Measurements from ENCODE around the gene CPVL.
"Not testable (repeated sequence)": the region's sequence is repeated elsewhere in the genome, so short reads cannot be mapped to it uniquely, and the experiment has no call there.

The CPVL gene

GRCh38 chr7:29120955-29121354, 25.4 kb downstream of the CPVL start:
- Histone ChIP-seq H3K9ac (ENCODE audit: low read length in 2 of 2) (no peak overlapping the region), H3K27me3 (ENCODE audit: control insufficient read depth in 1 of 2, insufficient read depth in 2 of 2, low read length in 2 of 2) (no peaks in the 10 kb centered on the region), H3K27ac (ENCODE audit: low read length) (no peak overlapping the region), H3K4me1 (ENCODE audit: control insufficient read depth, insufficient read depth, low read length) (no peaks in the 10 kb centered on the region), H3K4me3 (ENCODE audit: low read length in 2 of 2) (no peak overlapping the region), H3K36me3 (ENCODE audit: control insufficient read depth in 2 of 2, insufficient read depth in 2 of 2, low read length in 2 of 2) (no peaks in the 10 kb centered on the region), H3K9me3 (ENCODE audit: control insufficient read depth in 2 of 2, low read length in 2 of 2) (no peaks in the 10 kb centered on the region)

- no peak overlapping the region for H3K27ac ChIP-seq (ENCODE audit: low read length)
These were observed 26.8 kb downstream of the CPVL start for GRCh38 chr7:29119538-29119937.

GRCh38 chr7:29116361-29117200, 29.8 kb downstream of the CPVL start:
- Histone ChIP-seq H3K9ac (ENCODE audit: low read length in 2 of 2) (no peak overlapping the region), H3K4me1 (ENCODE audit: control insufficient read depth, insufficient read depth, low read length) (no peaks in the 10 kb centered on the region), H3K9me3 (ENCODE audit: control insufficient read depth in 2 of 2, low read length in 2 of 2) (no peaks in the 10 kb centered on the region), H3K36me3 (ENCODE audit: control insufficient read depth in 2 of 2, insufficient read depth in 2 of 2, low read length in 2 of 2) (no peaks in the 10 kb centered on the region), H3K27ac (ENCODE audit: low read length) (no peak overlapping the region), H3K4me3 (ENCODE audit: low read length in 2 of 2) (no peak overlapping the region), H3K27me3 (ENCODE audit: control insufficient read depth in 1 of 2, insufficient read depth in 2 of 2, low read length in 2 of 2) (peaks cover 0 to 2% of the 10 kb centered on the region in 2 donors)

More at GRCh38 chr7:29119538-29119937, 26.8 kb downstream of the CPVL start:
- no peaks in the 10 kb centered on the region for H3K36me3 ChIP-seq (ENCODE audit: control insufficient read depth in 2 of 2, insufficient read depth in 2 of 2, low read length in 2 of 2)
- no peaks in the 10 kb centered on the region for H3K4me1 ChIP-seq (ENCODE audit: control insufficient read depth, insufficient read depth, low read length)
- H3K9ac ChIP-seq (ENCODE audit: low read length in 2 of 2): no peak overlapping the region
- no peaks in the 10 kb centered on the region for H3K9me3 ChIP-seq (ENCODE audit: control insufficient read depth in 2 of 2, low read length in 2 of 2)
- H3K4me3 ChIP-seq (ENCODE audit: low read length in 2 of 2): no peak overlapping the region
- H3K27me3 ChIP-seq (ENCODE audit: control insufficient read depth in 1 of 2, insufficient read depth in 2 of 2, low read length in 2 of 2): no peaks in the 10 kb centered on the region

- Histone ChIP-seq H3K27ac (ENCODE audit: low read length) (no peak overlapping the region), H3K4me1 (ENCODE audit: control insufficient read depth, insufficient read depth, low read length) (no peaks in the 10 kb centered on the region), H3K9ac (ENCODE audit: low read length in 2 of 2) (no peak overlapping the region), H3K36me3 (ENCODE audit: control insufficient read depth in 2 of 2, insufficient read depth in 2 of 2, low read length in 2 of 2) (no peaks in the 10 kb centered on the region), H3K9me3 (ENCODE audit: control insufficient read depth in 2 of 2, low read length in 2 of 2) (peaks cover 0 to under 1% of the 10 kb centered on the region in 2 donors), H3K4me3 (ENCODE audit: low read length in 2 of 2) (no peak overlapping the region), H3K27me3 (ENCODE audit: control insufficient read depth in 1 of 2, insufficient read depth in 2 of 2, low read length in 2 of 2) (peaks cover 0 to 2% of the 10 kb centered on the region in 2 donors)
These were observed 30.6 kb downstream of the CPVL start for GRCh38 chr7:29115753-29116152.

DNA sequence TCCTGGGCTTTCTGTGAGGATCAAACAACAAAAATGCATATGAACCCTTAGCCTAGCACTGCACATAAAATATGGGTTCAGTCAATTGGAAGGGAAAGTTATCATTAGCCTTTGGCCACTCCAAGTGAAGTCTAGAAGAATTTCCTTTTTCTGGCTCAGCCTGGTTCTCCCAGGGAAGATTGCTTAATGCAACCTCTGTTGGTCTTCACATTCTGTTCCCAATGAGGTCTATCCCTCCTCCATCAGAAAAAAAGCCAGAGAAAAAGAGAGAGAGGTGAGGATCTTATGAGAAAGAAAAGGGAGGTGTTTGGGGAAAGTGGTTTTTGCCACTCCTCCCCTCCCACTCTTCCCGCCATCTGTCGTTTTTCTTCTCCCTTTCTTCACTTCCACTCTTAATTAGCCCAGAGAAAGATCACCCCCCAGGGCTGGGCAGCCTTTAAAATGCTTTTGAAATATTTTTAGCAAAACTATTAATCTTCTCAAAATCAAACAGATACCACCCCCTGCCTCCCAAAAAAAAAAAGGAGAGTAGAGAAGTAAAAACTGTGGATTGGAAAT, 31.1 kb downstream of the CPVL start:
- H3K36me3 ChIP-seq (ENCODE audit: control insufficient read depth in 2 of 2, insufficient read depth in 2 of 2, low read length in 2 of 2): no peaks in the 10 kb centered on the region
- H3K9ac ChIP-seq (ENCODE audit: low read length in 2 of 2): no peak overlapping the region
- H3K4me1 ChIP-seq (ENCODE audit: control insufficient read depth, insufficient read depth, low read length): no peaks in the 10 kb centered on the region
- H3K27me3 ChIP-seq (ENCODE audit: control insufficient read depth in 1 of 2, insufficient read depth in 2 of 2, low read length in 2 of 2): peaks cover 0 to 2% of the 10 kb centered on the region in 2 donors
- H3K4me3 ChIP-seq (ENCODE audit: low read length in 2 of 2): no peak overlapping the region
- H3K9me3 ChIP-seq (ENCODE audit: control insufficient read depth in 2 of 2, low read length in 2 of 2): peaks cover 0 to 2% of the 10 kb centered on the region in 2 donors
- no peak overlapping the region for H3K27ac ChIP-seq (ENCODE audit: low read length)

- H3K4me1 ChIP-seq (ENCODE audit: control insufficient read depth, insufficient read depth, low read length): not testable (repeated sequence)
These were observed 32.1 kb downstream of the CPVL start for GRCh38 chr7:29114266-29114665.

DNA sequence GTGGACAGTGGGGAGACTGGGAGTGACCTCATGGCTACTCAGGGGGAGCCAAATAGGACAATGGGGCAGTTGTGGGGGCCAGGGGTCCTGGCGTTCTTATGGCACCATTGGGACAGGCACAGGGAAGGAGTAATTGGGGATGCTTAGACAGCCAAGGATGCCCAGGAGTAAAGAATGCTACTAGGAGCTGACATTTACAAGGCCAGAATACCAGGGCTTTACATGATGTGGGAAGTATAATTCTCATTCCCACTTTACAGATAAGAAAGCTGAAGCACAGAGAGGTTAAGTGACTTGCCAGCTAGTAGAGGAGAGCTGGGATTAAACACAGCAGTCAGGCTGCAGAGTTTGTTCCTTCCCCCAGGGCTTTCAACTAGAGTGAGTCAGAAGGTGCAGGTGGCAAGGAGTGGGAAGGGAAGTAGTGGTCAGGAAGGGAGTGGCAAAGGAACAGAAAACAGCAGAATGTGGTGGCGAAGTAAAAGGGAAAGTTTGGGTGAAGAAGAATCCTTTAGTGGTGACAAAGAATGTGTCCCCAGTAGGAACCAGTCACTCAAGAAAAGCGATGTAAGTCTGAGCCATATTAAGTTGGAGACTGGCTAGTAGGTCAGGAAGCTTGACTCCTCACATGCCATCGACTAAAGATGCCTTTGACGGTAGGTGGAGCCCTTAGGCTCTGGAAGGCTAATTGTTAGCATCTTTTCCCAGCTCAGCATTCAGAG, 32.8 kb downstream of the CPVL start:
- Histone ChIP-seq H3K27ac (ENCODE audit: low read length) (no peak overlapping the region), H3K4me3 (ENCODE audit: low read length in 2 of 2) (no peak overlapping the region), H3K9ac (ENCODE audit: low read length in 2 of 2) (no peak overlapping the region), H3K27me3 (ENCODE audit: control insufficient read depth in 1 of 2, insufficient read depth in 2 of 2, low read length in 2 of 2) (peaks cover 0 to 2% of the 10 kb centered on the region in 2 donors), H3K36me3 (ENCODE audit: control insufficient read depth in 2 of 2, insufficient read depth in 2 of 2, low read length in 2 of 2) (no peaks in the 10 kb centered on the region), H3K9me3 (ENCODE audit: control insufficient read depth in 2 of 2, low read length in 2 of 2) (peaks cover 0 to 2% of the 10 kb centered on the region in 2 donors), H3K4me1 (ENCODE audit: control insufficient read depth, insufficient read depth, low read length) (no peaks in the 10 kb centered on the region)

More at GRCh38 chr7:29114266-29114665, 32.1 kb downstream of the CPVL start:
- not testable (repeated sequence) for H3K9ac ChIP-seq (ENCODE audit: low read length in 2 of 2); H3K27me3 ChIP-seq (ENCODE audit: control insufficient read depth in 1 of 2, insufficient read depth in 2 of 2, low read length in 2 of 2); H3K36me3 ChIP-seq (ENCODE audit: control insufficient read depth in 2 of 2, insufficient read depth in 2 of 2, low read length in 2 of 2); H3K9me3 ChIP-seq (ENCODE audit: control insufficient read depth in 2 of 2, low read length in 2 of 2); H3K4me3 ChIP-seq (ENCODE audit: low read length in 2 of 2); H3K27ac ChIP-seq (ENCODE audit: low read length)

DNA sequence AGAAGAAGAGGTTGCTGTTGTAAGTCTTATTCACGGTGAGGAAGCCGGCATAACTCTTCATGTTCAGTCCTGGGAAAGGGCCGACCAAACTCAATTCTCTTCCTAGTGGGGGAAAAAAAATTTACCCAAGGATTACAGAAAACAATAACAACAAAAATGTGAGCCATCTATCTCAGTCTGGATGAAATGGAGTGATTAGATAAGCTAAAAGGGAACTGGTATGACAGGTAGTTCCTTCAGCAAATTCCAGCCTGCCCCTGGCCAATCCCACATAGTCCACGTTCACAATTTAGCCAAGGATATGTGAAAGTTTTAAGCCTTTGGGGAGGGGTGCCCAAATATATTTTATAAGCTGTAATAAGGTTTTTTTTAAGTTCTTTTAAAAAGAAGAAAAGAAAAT, 33.6 kb downstream of the CPVL start:
- no peaks in the 10 kb centered on the region for H3K36me3 ChIP-seq (ENCODE audit: control insufficient read depth in 2 of 2, insufficient read depth in 2 of 2, low read length in 2 of 2)
- H3K9me3 ChIP-seq (ENCODE audit: control insufficient read depth in 2 of 2, low read length in 2 of 2): peaks cover 0 to 2% of the 10 kb centered on the region in 2 donors
- H3K27me3 ChIP-seq (ENCODE audit: control insufficient read depth in 1 of 2, insufficient read depth in 2 of 2, low read length in 2 of 2): peaks cover 0 to 2% of the 10 kb centered on the region in 2 donors
- H3K4me1 ChIP-seq (ENCODE audit: control insufficient read depth, insufficient read depth, low read length): no peaks in the 10 kb centered on the region
- no peak overlapping the region for H3K27ac ChIP-seq (ENCODE audit: low read length)
- no peak overlapping the region for H3K4me3 ChIP-seq (ENCODE audit: low read length in 2 of 2)
- no peak overlapping the region for H3K9ac ChIP-seq (ENCODE audit: low read length in 2 of 2)

DNA sequence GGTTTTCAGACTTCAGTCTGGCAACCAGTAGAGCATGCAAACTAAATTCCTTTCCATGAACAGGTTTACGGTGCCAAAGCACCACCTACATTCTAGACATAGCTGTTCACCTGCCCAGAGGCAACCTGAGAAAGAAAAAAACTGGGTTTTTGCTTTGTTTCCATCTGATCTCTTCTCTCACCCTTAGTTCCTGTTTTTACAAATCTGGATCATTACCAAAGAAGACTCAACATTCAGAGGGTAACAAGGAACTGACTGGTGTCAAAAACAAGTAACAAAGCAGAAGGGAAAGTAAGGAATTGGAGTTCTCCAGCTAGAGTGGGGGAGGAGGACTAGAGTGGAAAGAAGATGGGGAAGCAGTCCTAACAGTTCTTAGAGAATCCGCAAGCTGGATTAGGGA, 36.4 kb downstream of the CPVL start:
- H3K4me3 ChIP-seq (ENCODE audit: low read length in 2 of 2): no peak overlapping the region
- H3K36me3 ChIP-seq (ENCODE audit: control insufficient read depth in 2 of 2, insufficient read depth in 2 of 2, low read length in 2 of 2): no peaks in the 10 kb centered on the region
- H3K27me3 ChIP-seq (ENCODE audit: control insufficient read depth in 1 of 2, insufficient read depth in 2 of 2, low read length in 2 of 2): peaks cover 0 to 2% of the 10 kb centered on the region in 2 donors
- no peaks in the 10 kb centered on the region for H3K4me1 ChIP-seq (ENCODE audit: control insufficient read depth, insufficient read depth, low read length)
- H3K9ac ChIP-seq (ENCODE audit: low read length in 2 of 2): no peak overlapping the region
- H3K27ac ChIP-seq (ENCODE audit: low read length): no peak overlapping the region
- peaks cover 0 to 2% of the 10 kb centered on the region in 2 donors for H3K9me3 ChIP-seq (ENCODE audit: control insufficient read depth in 2 of 2, low read length in 2 of 2)

- H3K9me3 ChIP-seq (ENCODE audit: control insufficient read depth in 2 of 2, low read length in 2 of 2): peaks cover 0 to 2% of the 10 kb centered on the region in 2 donors
- H3K4me1 ChIP-seq (ENCODE audit: control insufficient read depth, insufficient read depth, low read length): no peaks in the 10 kb centered on the region
- no peaks in the 10 kb centered on the region for H3K36me3 ChIP-seq (ENCODE audit: control insufficient read depth in 2 of 2, insufficient read depth in 2 of 2, low read length in 2 of 2)
- H3K9ac ChIP-seq (ENCODE audit: low read length in 2 of 2): no peak overlapping the region
- no peak overlapping the region for H3K27ac ChIP-seq (ENCODE audit: low read length)
- no peak overlapping the region for H3K4me3 ChIP-seq (ENCODE audit: low read length in 2 of 2)
- H3K27me3 ChIP-seq (ENCODE audit: control insufficient read depth in 1 of 2, insufficient read depth in 2 of 2, low read length in 2 of 2): peaks cover 0 to 2% of the 10 kb centered on the region in 2 donors
These were observed 37.0 kb downstream of the CPVL start for GRCh38 chr7:29109358-29109757.

All from stomach smooth muscle (tissue), 2 donors.